Measurements from ENCODE around the gene MYMX. TPM values are rescaled to one million over a fixed set of nuclear protein-coding genes. Genes with fewer than 3 reads are reported as not detected.

The MYMX gene
- total RNA-seq, 6 experiments from 2014 or later: not detected

DNA sequence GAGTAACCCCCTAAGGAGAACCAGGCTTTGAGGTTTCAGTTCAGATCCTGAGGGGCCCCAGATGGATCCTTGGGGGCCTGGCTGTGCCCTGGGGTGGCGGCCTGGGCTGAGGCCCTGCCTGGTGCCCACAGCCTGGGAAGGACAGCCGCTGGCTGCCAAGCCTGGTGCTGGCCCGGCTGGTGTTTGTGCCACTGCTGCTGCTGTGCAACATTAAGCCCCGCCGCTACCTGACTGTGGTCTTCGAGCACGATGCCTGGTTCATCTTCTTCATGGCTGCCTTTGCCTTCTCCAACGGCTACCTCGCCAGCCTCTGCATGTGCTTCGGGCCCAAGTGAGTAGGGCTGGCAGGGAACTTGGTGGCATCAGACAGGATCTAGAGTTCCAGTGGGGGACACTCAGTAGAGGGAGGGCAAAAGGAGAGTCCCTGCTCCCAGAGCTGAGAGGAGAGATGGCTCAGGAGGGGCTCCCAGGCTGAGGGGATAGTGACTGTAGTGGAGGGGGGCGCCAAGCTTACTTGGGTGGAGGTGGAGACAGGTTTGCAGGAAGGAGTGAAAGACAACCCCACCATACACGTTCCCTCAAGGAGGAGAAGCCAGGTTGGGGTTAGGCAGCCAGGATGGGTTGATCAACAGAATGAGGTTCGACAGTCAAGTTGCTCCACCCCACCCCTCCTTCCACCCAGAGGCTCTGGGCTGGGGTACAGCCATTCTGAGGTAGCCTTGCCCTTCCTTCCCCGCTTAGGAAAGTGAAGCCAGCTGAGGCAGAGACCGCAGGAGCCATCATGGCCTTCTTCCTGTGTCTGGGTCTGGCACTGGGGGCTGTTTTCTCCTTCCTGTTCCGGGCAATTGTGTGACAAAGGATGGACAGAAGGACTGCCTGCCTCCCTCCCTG is 16.2 kb downstream of the MYMX start:
- Histone ChIP-seq H3K27ac (peak overlapping the region in 2 of 3 donors; percentile 64 to 97), H3K9me3 (no peaks in the 10 kb centered on the region), H3K4me1 (peaks cover 0 to 72% (median 34%) of the 10 kb centered on the region in 4 donors), H3K36me3 (peaks cover 0 to 12% (median 0%) of the 10 kb centered on the region in 4 donors), H3K27me3 (no peaks in the 10 kb centered on the region), H3K4me3 (no peak overlapping the region)
- ATAC-seq (no peak), DNase-seq (no peak)
- intact Hi-C loops (cut with DNase I): loop anchor here (5.0 to 10.0 kb wide), 3 partner anchors 58 to 128 kb away; no protein-coding TSS in a partner anchor
- 78% methylated on average over 8 of the region's 16 CpGs for WGBS (ENCODE audit: insufficient coverage, low coverage, low lambda C conversion rate, missing lambda C conversion rate)
- no peak for TF ChIP-seq POLR2A (IDR thresholded peaks at IDR 0.05)
- TF ChIP-seq, protein P1, sequence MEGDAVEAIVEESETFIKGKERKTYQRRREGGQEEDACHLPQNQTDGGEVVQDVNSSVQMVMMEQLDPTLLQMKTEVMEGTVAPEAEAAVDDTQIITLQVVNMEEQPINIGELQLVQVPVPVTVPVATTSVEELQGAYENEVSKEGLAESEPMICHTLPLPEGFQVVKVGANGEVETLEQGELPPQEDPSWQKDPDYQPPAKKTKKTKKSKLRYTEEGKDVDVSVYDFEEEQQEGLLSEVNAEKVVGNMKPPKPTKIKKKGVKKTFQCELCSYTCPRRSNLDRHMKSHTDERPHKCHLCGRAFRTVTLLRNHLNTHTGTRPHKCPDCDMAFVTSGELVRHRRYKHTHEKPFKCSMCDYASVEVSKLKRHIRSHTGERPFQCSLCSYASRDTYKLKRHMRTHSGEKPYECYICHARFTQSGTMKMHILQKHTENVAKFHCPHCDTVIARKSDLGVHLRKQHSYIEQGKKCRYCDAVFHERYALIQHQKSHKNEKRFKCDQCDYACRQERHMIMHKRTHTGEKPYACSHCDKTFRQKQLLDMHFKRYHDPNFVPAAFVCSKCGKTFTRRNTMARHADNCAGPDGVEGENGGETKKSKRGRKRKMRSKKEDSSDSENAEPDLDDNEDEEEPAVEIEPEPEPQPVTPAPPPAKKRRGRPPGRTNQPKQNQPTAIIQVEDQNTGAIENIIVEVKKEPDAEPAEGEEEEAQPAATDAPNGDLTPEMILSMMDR (IDR thresholded peaks at IDR 0.05): no peak

DNA sequence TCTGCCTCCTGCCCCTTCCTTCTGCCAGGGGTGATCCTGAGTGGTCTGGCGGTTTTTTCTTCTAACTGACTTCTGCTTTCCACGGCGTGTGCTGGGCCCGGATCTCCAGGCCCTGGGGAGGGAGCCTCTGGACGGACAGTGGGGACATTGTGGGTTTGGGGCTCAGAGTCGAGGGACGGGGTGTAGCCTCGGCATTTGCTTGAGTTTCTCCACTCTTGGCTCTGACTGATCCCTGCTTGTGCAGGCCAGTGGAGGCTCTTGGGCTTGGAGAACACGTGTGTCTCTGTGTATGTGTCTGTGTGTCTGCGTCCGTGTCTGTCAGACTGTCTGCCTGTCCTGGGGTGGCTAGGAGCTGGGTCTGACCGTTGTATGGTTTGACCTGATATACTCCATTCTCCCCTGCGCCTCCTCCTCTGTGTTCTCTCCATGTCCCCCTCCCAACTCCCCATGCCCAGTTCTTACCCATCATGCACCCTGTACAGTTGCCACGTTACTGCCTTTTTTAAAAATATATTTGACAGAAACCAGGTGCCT is 16.9 kb downstream of the MYMX start:
- 21% methylated on average over 2 of the region's 14 CpGs for WGBS (ENCODE audit: insufficient coverage, low coverage, low lambda C conversion rate, missing lambda C conversion rate)
- DNase-seq: no peak

DNA sequence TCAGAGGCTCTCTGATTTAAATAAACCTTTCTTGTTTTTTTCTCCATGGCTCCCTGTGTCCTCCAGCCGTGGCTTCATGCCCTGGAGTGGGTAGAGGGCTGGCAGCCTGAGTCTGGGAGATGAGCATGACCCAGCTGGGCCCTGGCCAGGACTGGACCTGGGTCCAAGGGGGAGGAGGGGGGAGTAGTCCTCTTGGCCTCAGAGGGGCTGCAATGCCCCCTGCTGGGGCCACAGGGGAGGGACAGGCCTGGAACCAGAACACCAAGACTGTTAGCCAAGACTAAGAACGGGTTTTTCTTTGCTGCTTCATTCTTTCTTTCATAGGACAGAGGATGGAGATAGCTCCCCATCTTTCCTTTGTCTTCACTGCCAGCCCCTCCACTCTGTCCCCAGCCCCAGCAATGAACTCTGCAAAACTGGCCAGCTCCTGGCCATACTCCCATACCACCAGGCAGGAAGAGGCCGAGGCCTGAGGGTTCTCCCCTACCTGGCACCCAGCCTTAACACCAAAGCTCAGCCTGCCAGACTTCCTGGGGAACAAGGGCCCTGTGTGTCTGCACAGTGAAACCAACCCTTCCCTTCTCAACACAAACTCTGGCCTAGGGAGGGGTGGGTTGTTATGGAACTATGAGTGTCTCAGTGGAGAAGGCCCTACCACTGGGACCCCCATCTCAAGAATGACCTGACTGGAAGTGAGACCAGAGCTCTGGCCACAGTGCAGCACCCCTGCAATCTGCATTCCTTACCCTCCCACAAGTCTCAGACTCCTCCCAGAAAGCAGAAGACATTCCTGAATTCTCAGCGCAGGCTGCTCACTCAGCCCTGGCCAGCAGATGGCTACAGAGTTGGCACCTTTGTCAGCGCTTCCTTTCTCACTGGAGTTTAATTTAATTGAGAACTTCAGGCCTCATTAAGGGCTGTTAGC is 17.6 kb downstream of the MYMX start:
- H3K4me1 ChIP-seq: peaks cover 0 to 57% (median 27%) of the 10 kb centered on the region in 4 donors
- intact Hi-C loops (cut with DNase I): loop anchor here (5.0 to 10.0 kb wide), 3 partner anchors 60 to 130 kb away; no protein-coding TSS in a partner anchor
- H3K4me3 ChIP-seq: no peak overlapping the region
- TF ChIP-seq POLR2A (IDR thresholded peaks at IDR 0.05): no peak
- TF ChIP-seq, protein P1 (IDR thresholded peaks at IDR 0.05): peak; percentile 73 to 89 (median 80)
- no peaks in the 10 kb centered on the region for H3K9me3 ChIP-seq
- WGBS (ENCODE audit: insufficient coverage, low coverage, low lambda C conversion rate, missing lambda C conversion rate): 7% methylated on average over 4 of the region's 5 CpGs
- ATAC-seq (peak; percentile 44 to 71 (median 62)), DNase-seq (peak; percentile 87 to 94 (median 94))
- no peaks in the 10 kb centered on the region for H3K27me3 ChIP-seq
- peaks cover 0 to 12% (median 0%) of the 10 kb centered on the region in 4 donors for H3K36me3 ChIP-seq
- peak overlapping the region; percentile 64 to 98 (median 97) for H3K27ac ChIP-seq

More for the DNA sequence above, 16.9 kb downstream of the MYMX start:
- TF ChIP-seq POLR2A (IDR thresholded peaks at IDR 0.05): no peak
- TF ChIP-seq, protein P1 (IDR thresholded peaks at IDR 0.05): no peak
- intact Hi-C loops (cut with DNase I): loop anchor here (5.0 to 10.0 kb wide), 3 partner anchors 59 to 129 kb away; no protein-coding TSS in a partner anchor
- H3K4me3 ChIP-seq: no peak overlapping the region
- peaks cover 0 to 65% (median 31%) of the 10 kb centered on the region in 4 donors for H3K4me1 ChIP-seq
- peak overlapping the region; percentile 64 to 98 (median 97) for H3K27ac ChIP-seq
- no peaks in the 10 kb centered on the region for H3K9me3 ChIP-seq
- H3K36me3 ChIP-seq: peaks cover 0 to 12% (median 0%) of the 10 kb centered on the region in 4 donors
- no peaks in the 10 kb centered on the region for H3K27me3 ChIP-seq
- no peak for ATAC-seq

DNA sequence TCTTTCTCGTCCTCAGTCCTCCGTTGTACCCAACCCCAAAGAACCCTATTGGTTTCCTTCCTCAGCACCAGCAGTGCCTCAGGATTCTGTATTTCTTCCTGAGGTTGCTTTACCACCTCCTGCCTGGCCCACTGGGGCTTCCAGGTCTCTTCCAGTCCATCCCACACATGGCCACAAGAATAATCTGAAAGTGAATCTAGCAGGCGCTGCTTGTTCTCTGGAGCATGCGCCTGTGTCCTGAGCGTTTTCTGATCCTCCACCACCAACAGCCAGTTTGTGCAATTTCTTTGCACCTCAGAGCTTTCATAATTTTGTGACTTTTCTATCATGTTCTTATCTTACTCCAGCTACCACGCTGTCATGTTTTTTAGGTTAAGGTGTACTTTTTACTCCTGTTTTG is 18.5 kb downstream of the MYMX start:
- TF ChIP-seq POLR2A (IDR thresholded peaks at IDR 0.05): no peak
- TF ChIP-seq, protein P1 (IDR thresholded peaks at IDR 0.05): no peak
- DNase-seq (no peak), ATAC-seq (no peak)
- Histone ChIP-seq H3K36me3 (peaks cover 0 to 12% (median 0%) of the 10 kb centered on the region in 4 donors), H3K4me1 (peaks cover 0 to 48% (median 23%) of the 10 kb centered on the region in 4 donors), H3K9me3 (no peaks in the 10 kb centered on the region), H3K27me3 (no peaks in the 10 kb centered on the region), H3K27ac (peak overlapping the region; percentile 64 to 98 (median 97)), H3K4me3 (no peak overlapping the region)
- 38% methylated on average over 5 of the region's 6 CpGs for WGBS (ENCODE audit: insufficient coverage, low coverage, low lambda C conversion rate, missing lambda C conversion rate)
- intact Hi-C loops (cut with DNase I): loop anchor here in 1 of 2 donors (10.0 kb wide), 2 partner anchors 60 to 130 kb away; no protein-coding TSS in a partner anchor

Measured in right lobe of liver (tissue), 6 donors.